ENCODE results near the gene MGAT3. TPM values are rescaled to one million over a fixed set of nuclear protein-coding genes. Genes with fewer than 3 reads are reported as not detected.

MGAT3 gene
- total and polyA plus RNA-seq, 9 of the 15 experiments (the other 6 are each of a cell fraction or from before 2014, with no cell fraction given), result 0.10 to 11.5 (median 4.6) TPM

DNA sequence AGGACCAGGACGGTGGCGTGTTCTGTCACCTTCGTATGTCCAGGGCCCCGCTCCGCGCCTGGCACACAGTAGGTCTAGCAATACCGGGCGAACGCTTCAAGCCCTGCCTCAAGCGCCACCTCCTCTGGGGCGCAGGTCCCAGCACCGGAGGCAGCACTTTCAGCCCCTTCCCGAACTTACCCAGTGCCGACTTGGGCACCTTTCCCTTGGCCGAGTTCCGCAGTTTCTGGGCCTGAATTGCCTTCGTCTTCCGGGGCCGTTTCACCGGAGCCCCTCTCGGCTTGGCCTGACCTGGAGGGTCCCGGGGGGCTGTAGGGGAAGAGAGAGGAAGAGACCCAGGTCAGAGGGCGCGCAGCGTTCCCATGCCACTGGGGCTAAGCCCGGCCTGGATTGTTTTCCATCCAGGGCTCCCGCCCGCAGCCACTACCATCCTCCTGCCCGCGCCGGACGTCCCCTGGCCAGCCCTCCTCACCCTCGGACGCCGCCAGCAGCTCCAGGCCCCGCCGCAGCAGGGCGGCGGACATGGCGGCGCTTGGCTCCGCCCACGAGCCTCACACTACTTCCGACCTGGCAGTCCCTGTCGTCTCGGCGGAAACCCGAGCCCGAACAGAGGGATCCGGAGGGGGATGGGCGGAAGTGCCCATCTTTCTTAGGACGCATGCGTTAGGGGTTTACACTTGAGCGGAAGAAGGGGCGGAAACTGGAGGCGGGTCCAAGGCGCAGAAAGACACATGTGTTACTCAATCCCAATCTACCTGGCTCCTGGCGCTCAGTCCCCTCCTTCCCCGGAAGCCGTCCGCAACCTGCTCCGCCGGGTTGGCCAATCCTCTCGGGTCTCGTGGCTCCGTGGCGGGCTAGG, 75.6 kb downstream of the MGAT3 start, which contains the start of gene RPS19BP1 (continued):
- TF ChIP-seq MYC (IDR thresholded peaks at IDR 0.05; ENCODE audit: low read depth, low read length) (peak; percentile 88), MYC (CRISPR knock-in tag; IDR thresholded peaks at IDR 0.05; ENCODE audit: borderline replicate concordance, low read depth) (no peak), CSDE1 (IDR thresholded peaks at IDR 0.05) (no peak), ZNF408 (CRISPR knock-in tag; IDR thresholded peaks at IDR 0.05; ENCODE audit: low read depth) (no peak), TGIF2 (CRISPR knock-in tag; IDR thresholded peaks at IDR 0.05) (0 out of 2 replicates have a peak, but pooled peaks have one; percentile 37), ZNF354B (CRISPR knock-in tag; IDR thresholded peaks at IDR 0.05) (no peak), ZBED1 (IDR thresholded peaks at IDR 0.05) (no peak), PHF21A (IDR thresholded peaks at IDR 0.05; ENCODE audit: borderline replicate concordance, low read depth) (no peak), ZNF431 (CRISPR knock-in tag; IDR thresholded peaks at IDR 0.05) (no peak), GMEB1 (CRISPR knock-in tag; IDR thresholded peaks at IDR 0.05) (no peak), ZKSCAN8 (CRISPR knock-in tag; IDR thresholded peaks at IDR 0.05) (no peak), YBX1 (IDR thresholded peaks at IDR 0.05) (no peak), TRIM28 (IDR thresholded peaks at IDR 0.05) (no peak), RBM17 (IDR thresholded peaks at IDR 0.05; ENCODE audit: borderline replicate concordance, low read depth, low read length) (no peak), ZBTB11 (CRISPR knock-in tag; IDR thresholded peaks at IDR 0.05) (peak; percentile 86 to 98 (median 87); a peak in 5 of 6 replicates), HDAC2 (IDR thresholded peaks at IDR 0.05) (no peak), ZNF175 (CRISPR knock-in tag; IDR thresholded peaks at IDR 0.05; ENCODE audit: low read depth) (no peak), ZNF79 (CRISPR knock-in tag; IDR thresholded peaks at IDR 0.05; ENCODE audit: low read depth) (no peak), XRCC3 (IDR thresholded peaks at IDR 0.05) (no peak), HNRNPL (IDR thresholded peaks at IDR 0.05; ENCODE audit: low read depth, low read length) (no peak), SREBF2 (CRISPR knock-in tag; IDR thresholded peaks at IDR 0.05) (no peak), RUNX1 (IDR thresholded peaks at IDR 0.05; ENCODE audit: low read depth) (no peak), KAT2B (IDR thresholded peaks at IDR 0.05; ENCODE audit: low read depth, low read length) (no peak), MCM2 (IDR thresholded peaks at IDR 0.05; ENCODE audit: low read depth) (no peak), NEUROD1 (IDR thresholded peaks at IDR 0.05; ENCODE audit: borderline replicate concordance, low read depth, low read length, partially characterized antibody) (peak; percentile 34)
